ENCODE results near the gene POLR2F. TPM values are rescaled to one million over a fixed set of nuclear protein-coding genes. Genes with fewer than 3 reads are reported as not detected.

Gene POLR2F
- polyA plus RNA-seq, 1 donor, result 43.4 TPM

- DNase-seq (ENCODE audit: low read depth), result no peak
Observed at GRCh38 chr22:37982151-37982785, 28.8 kb downstream of the POLR2F start.

GRCh38 chr22:37982938-37983859 lies 29.7 kb downstream of the POLR2F start:
- DNase-seq (ENCODE audit: low read depth), result no peak

- no peak for DNase-seq (ENCODE audit: low read depth)
Observed at GRCh38 chr22:37983860-37984791, 30.6 kb downstream of the POLR2F start, which contains the start of gene SOX10. Gene SOX10, minus strand, starts transcription at chr22:37984555. Its CDS starts 771 bp downstream, at chr22:37983784.

GRCh38 chr22:37985050-37985585 lies 31.6 kb downstream of the POLR2F start:
- DNase-seq (ENCODE audit: low read depth), result no peak

GRCh38 chr22:37985751-37986281 lies 32.3 kb downstream of the POLR2F start:
- DNase-seq (ENCODE audit: low read depth), result no peak

- DNase-seq (ENCODE audit: low read depth), result no peak
Observed at GRCh38 chr22:37986371-37986770, 32.9 kb downstream of the POLR2F start.

- DNase-seq (ENCODE audit: low read depth), result no peak
Observed at GRCh38 chr22:37989146-37990045, 35.9 kb downstream of the POLR2F start.

- DNase-seq (ENCODE audit: low read depth), result no peak
Observed at GRCh38 chr22:37990301-37990700, 36.8 kb downstream of the POLR2F start.

- DNase-seq (ENCODE audit: low read depth), result no peak
Observed at GRCh38 chr22:37990862-37991261, 37.4 kb downstream of the POLR2F start.

GRCh38 chr22:37991731-37992442 lies 38.4 kb downstream of the POLR2F start:
- no peak for DNase-seq (ENCODE audit: low read depth)

GRCh38 chr22:37994049-37994448 lies 40.5 kb downstream of the POLR2F start:
- DNase-seq (ENCODE audit: low read depth), result no peak

GRCh38 chr22:37994982-37995381 lies 41.5 kb downstream of the POLR2F start:
- DNase-seq (ENCODE audit: low read depth), result no peak

GRCh38 chr22:37995460-37995859 lies 42.0 kb downstream of the POLR2F start:
- no peak for DNase-seq (ENCODE audit: low read depth)

- DNase-seq (ENCODE audit: low read depth), result no peak
Observed at GRCh38 chr22:37996079-37996478, 42.6 kb downstream of the POLR2F start.

- DNase-seq (ENCODE audit: low read depth), result no peak
Observed at GRCh38 chr22:37996515-37997246, 43.2 kb downstream of the POLR2F start.

- no peak for DNase-seq (ENCODE audit: low read depth)
Observed at GRCh38 chr22:37998543-37998942, 45.0 kb downstream of the POLR2F start.

GRCh38 chr22:37999236-37999635 lies 45.7 kb downstream of the POLR2F start:
- no peak for DNase-seq (ENCODE audit: low read depth)

GRCh38 chr22:37999640-38000272 lies 46.3 kb downstream of the POLR2F start:
- no peak for DNase-seq (ENCODE audit: low read depth)

Measured in forelimb muscle (tissue), 1 donor.